HFF-Myc (cell line): Measurements from ENCODE around the gene GNG4.
"Not testable (repeated sequence)": the region's sequence is repeated elsewhere in the genome, so short reads cannot be mapped to it uniquely, and the experiment has no call there.

Source experiments
- DNase-seq: peaks from one replicate; pipeline ENCODE4 v3.0.0-alpha.2; 2011; ENCODE audit warnings: low read depth; ENCODE audit errors: extremely low read depth
- H3K4me3 ChIP-seq: replicated peaks from 2 replicates; pipeline ENCODE4 v1.5.1; 2011; ENCODE audit warnings: low read depth, mild to moderate bottlenecking, control low read depth, low read length
- CTCF ChIP-seq: IDR thresholded peaks from 2 replicates; pipeline ENCODE4 v1.5.1; 2012; ENCODE audit warnings: mild to moderate bottlenecking, low read depth, low read length, control low read depth; ENCODE audit errors: missing control alignments

GNG4 gene

GRCh38 chr1:235597867-235598553 lies 51.6 kb downstream of the GNG4 start:
- no peak overlapping the region for H3K4me3 ChIP-seq
- DNase-seq: peak; percentile 31
- TF ChIP-seq CTCF: peak; percentile 55

- H3K4me3 ChIP-seq: no peak overlapping the region
- TF ChIP-seq CTCF: no peak
- no peak for DNase-seq
Measured at GRCh38 chr1:235595079-235595478, 54.5 kb downstream of the GNG4 start.

- not testable (repeated sequence) for DNase-seq, H3K4me3 ChIP-seq
Measured at GRCh38 chr1:235594281-235594895, 55.2 kb downstream of the GNG4 start.

- DNase-seq: no peak
- TF ChIP-seq CTCF: no peak
- H3K4me3 ChIP-seq: no peak overlapping the region
Measured at GRCh38 chr1:235588916-235589515, 60.6 kb downstream of the GNG4 start.

GRCh38 chr1:235588156-235588555 lies 61.4 kb downstream of the GNG4 start:
- DNase-seq: no peak
- no peak for TF ChIP-seq CTCF
- no peak overlapping the region for H3K4me3 ChIP-seq

- DNase-seq: no peak
- no peak for TF ChIP-seq CTCF
Measured at GRCh38 chr1:235586992-235587391, 62.6 kb downstream of the GNG4 start.

GRCh38 chr1:235586413-235586812 lies 63.2 kb downstream of the GNG4 start:
- no peak overlapping the region for H3K4me3 ChIP-seq
- no peak for TF ChIP-seq CTCF
- DNase-seq: no peak

More at GRCh38 chr1:235586992-235587391, 62.6 kb downstream of the GNG4 start:
- H3K4me3 ChIP-seq: no peak overlapping the region
